GM12878 (cell line): ENCODE measurements around the gene SORCS2. TPM values are rescaled to one million over a fixed set of nuclear protein-coding genes. Genes with fewer than 3 reads are reported as not detected.

Experiments
- ATAC-seq: fragments of 200-7000 bp; cut with Tn5 transposase; 3 replicates; pipeline ENCODE4 v1.9.1; 2020; ENCODE audit warnings: mild to moderate bottlenecking, moderate library complexity
- BruUV-seq: library from RNA; stranded (reverse); fragments of 400-500 nt; replicated peaks from 2 replicates; lab custom pipeline; 2021; lab: Mats Ljungman, UMichigan
- CTCF ChIA-PET: fragments of 300-600 bp; sonication (Branson Sonifier 250); formaldehyde crosslinking; extraction: SDS; loops from one replicate; lab custom pipeline; 2021; ENCODE audit warnings: inconsistent platforms; lab: Yijun Ruan, JAX
- POLR2A ChIA-PET: fragments of 350-600 bp; formaldehyde crosslinking; extraction: SDS; loops from one replicate; lab custom pipeline; 2021; ENCODE audit warnings: inconsistent platforms; lab: Charles Lee
- RAD21 ChIA-PET: fragments of 300-600 bp; sonication (Branson Sonifier 250); formaldehyde crosslinking; loops from one replicate; lab custom pipeline; 2023; ENCODE audit warnings: antibody characterized with exemption; ENCODE audit not compliant: unreplicated experiment; lab: Charles Lee
- SMC1A ChIA-PET: fragments of 300-600 bp; sonication (Branson Sonifier 250); formaldehyde crosslinking; loops from one replicate; lab custom pipeline; 2023; ENCODE audit not compliant: unreplicated experiment, uncharacterized antibody; lab: Charles Lee
- DNase-seq: peaks from one replicate; pipeline ENCODE4 v3.0.0-alpha.2; 2011; ENCODE audit warnings: low read depth, low spot score
- FAIRE-seq: peaks from 3 replicates; lab custom pipeline; 2011; peaks lifted over from hg19 to GRCh38; lab: Jason Lieb, UNC
- H2AFZ ChIP-seq: 2 replicates; pipeline ENCODE4 v1.6.0; 2011; ENCODE audit warnings: low read depth, low read length, control low read depth; ENCODE audit not compliant: control insufficient read depth
- H3K27ac ChIP-seq: 2 replicates; pipeline ENCODE4 v1.5.1; 2011; ENCODE audit warnings: control low read depth; ENCODE audit not compliant: control insufficient read depth, insufficient read depth
- H3K27me3 ChIP-seq, 2 experiments: replicated peaks in 1 of 2; 2 replicates each; pipeline versions ENCODE4 v1.6.0 to v1.6.1; 2011; ENCODE audit warnings: low read length in 1 of 2; ENCODE audit not compliant: control insufficient read depth in 2 of 2, insufficient read depth in 2 of 2
- H3K36me3 ChIP-seq, 2 experiments: 2 replicates each; pipeline ENCODE4 v1.5.1; 2011; ENCODE audit warnings: low read length in 1 of 2; ENCODE audit not compliant: control insufficient read depth in 2 of 2, insufficient read depth in 2 of 2
- H3K4me1 ChIP-seq: 2 replicates; pipeline ENCODE4 v1.6.1; 2011; ENCODE audit warnings: mild to moderate bottlenecking, low read length, moderate library complexity, mixed read lengths; ENCODE audit not compliant: control insufficient read depth, insufficient read depth
- H3K4me2 ChIP-seq: 2 replicates; pipeline ENCODE4 v1.6.0; 2011; ENCODE audit warnings: control low read depth; ENCODE audit not compliant: control insufficient read depth, insufficient read depth
- H3K4me3 ChIP-seq: fragments of 200-600 bp; sonication (generic); 2 replicates; pipeline ENCODE4 v1.5.1; 2016
- H3K79me2 ChIP-seq: 2 replicates; pipeline ENCODE4 v1.6.0; 2011; ENCODE audit warnings: low read length; ENCODE audit not compliant: control insufficient read depth, insufficient read depth
- H3K9ac ChIP-seq: 2 replicates; pipeline ENCODE4 v1.8.0; 2011; ENCODE audit warnings: low read length, control low read depth, mixed read lengths; ENCODE audit not compliant: control insufficient read depth, insufficient read depth
- H3K9me3 ChIP-seq: replicated peaks from 3 replicates; pipeline ENCODE4 v1.5.1; 2011; ENCODE audit warnings: mild to moderate bottlenecking, low read length; ENCODE audit not compliant: control insufficient read depth, insufficient read depth
- H4K20me1 ChIP-seq: 2 replicates; pipeline ENCODE4 v1.6.0; 2011; ENCODE audit not compliant: control insufficient read depth, insufficient read depth
- HDAC6 ChIP-seq: fragments of 200-600 bp; sonication (generic); IDR thresholded peaks from one replicate; pipeline ENCODE4 v1.8.0; 2017; ENCODE audit warnings: antibody characterized with exemption; ENCODE audit not compliant: unreplicated experiment
- RAD21 ChIP-seq: IDR thresholded peaks from 2 replicates; pipeline ENCODE4 v1.6.1; 2011; ENCODE audit warnings: mild to moderate bottlenecking, low read depth, low read length, moderate library complexity; ENCODE audit not compliant: insufficient read depth
- RFX5 ChIP-seq: IDR thresholded peaks from 2 replicates; pipeline ENCODE4 v1.6.1; 2011; ENCODE audit warnings: low read depth, low read length, improper control_type of control experiment
- WGBS: methylation state at CpG from one replicate; pipeline ENCODE4 v1.1.6; 2016; ENCODE audit warnings: low lambda C conversion rate; ENCODE audit not compliant: insufficient replicate concordance, insufficient coverage; ENCODE audit errors: missing lambda C conversion rate; 5-methylcytosine and 5-hydroxymethylcytosine counted together
- in situ Hi-C: fragments of 300-500 bp; cut with MboI; formaldehyde crosslinking; loops from 9 replicates; pipeline ENCODE4 v1.14.3; 2018; ENCODE audit warnings: mixed read lengths
- intact Hi-C: fragments of 100-400 bp; cut with micrococcal nuclease; formaldehyde crosslinking; loops from one replicate; pipeline ENCODE4 v1.14.2; 2022; ENCODE audit not compliant: unreplicated experiment
- polyA plus RNA-seq, 11 experiments: library from polyadenylated mRNA; depleted of rRNA in 4 of 11; unstranded in 6 of 11; stranded (reverse) in 5 of 11; fragments of >200 nt; fragmentation: Nextera tagmentation in 4 of 11; fragmentation: Illumina TruSeq in 1 of 11; extraction: Ambion mirVana in 4 of 11; extraction: Trizol in 1 of 11; gene quantifications; 1 replicate in 1 of 11; 2 replicates in 10 of 11; pipeline versions ENCODE4 v1.2.1 to v1.2.3, GENCODE V29; 2011 to 2016; ENCODE audit warnings: inconsistent platforms in 2 of 11, missing spikeins in 2 of 11, low read depth in 1 of 11
- total RNA-seq, 4 experiments: library from RNA; depleted of rRNA in 3 of 4; stranded (reverse); fragments of >200 nt in 3 of 4; fragmentation: Illumina TruSeq in 1 of 4; extraction: Trizol in 1 of 4; gene quantifications; 2 replicates each; pipeline versions ENCODE4 v1.2.1 to v1.2.3, GENCODE V29; 2013 to 2021
- TF ChIP-seq, protein P1 (sequence below): fragments of 450-650 bp; IDR thresholded peaks from 2 replicates; pipeline ENCODE4 v1.6.1; 2018; ENCODE audit warnings: borderline replicate concordance, mild to moderate bottlenecking; ENCODE audit not compliant: partially characterized antibody
- TF ChIP-seq, protein P2 (sequence below): fragments of 450-650 bp; IDR thresholded peaks from 2 replicates; pipeline ENCODE4 v1.6.1; 2017; ENCODE audit warnings: antibody characterized with exemption, mild to moderate bottlenecking, moderate library complexity
- TF ChIP-seq, protein P3 (sequence below), 3 experiments: IDR thresholded peaks in 2 of 3; conservative IDR thresholded peaks in 1 of 3; 2 replicates each; pipeline ENCODE4 v1.5.1; 2011; ENCODE audit warnings: low read depth in 3 of 3, low read length in 3 of 3, mild to moderate bottlenecking in 3 of 3, control low read depth in 2 of 3, moderate library complexity in 2 of 3, inconsistent platforms in 1 of 3, mixed read lengths in 1 of 3; ENCODE audit not compliant: control insufficient read depth in 2 of 3, insufficient read depth in 1 of 3; ENCODE audit errors: extremely low read depth in 1 of 3
- TF ChIP-seq, protein P4 (sequence below): fragments of 450-650 bp; IDR thresholded peaks from 2 replicates; pipeline ENCODE4 v1.6.1; 2017; ENCODE audit warnings: mild to moderate bottlenecking, moderate library complexity

Gene SORCS2
- total and polyA plus RNA-seq, 10 of the 15 experiments (the other 5 are each of a cell fraction or from before 2014, with no cell fraction given): 0.01 to 0.15 (median 0.05) TPM; not detected in 5

DNA sequence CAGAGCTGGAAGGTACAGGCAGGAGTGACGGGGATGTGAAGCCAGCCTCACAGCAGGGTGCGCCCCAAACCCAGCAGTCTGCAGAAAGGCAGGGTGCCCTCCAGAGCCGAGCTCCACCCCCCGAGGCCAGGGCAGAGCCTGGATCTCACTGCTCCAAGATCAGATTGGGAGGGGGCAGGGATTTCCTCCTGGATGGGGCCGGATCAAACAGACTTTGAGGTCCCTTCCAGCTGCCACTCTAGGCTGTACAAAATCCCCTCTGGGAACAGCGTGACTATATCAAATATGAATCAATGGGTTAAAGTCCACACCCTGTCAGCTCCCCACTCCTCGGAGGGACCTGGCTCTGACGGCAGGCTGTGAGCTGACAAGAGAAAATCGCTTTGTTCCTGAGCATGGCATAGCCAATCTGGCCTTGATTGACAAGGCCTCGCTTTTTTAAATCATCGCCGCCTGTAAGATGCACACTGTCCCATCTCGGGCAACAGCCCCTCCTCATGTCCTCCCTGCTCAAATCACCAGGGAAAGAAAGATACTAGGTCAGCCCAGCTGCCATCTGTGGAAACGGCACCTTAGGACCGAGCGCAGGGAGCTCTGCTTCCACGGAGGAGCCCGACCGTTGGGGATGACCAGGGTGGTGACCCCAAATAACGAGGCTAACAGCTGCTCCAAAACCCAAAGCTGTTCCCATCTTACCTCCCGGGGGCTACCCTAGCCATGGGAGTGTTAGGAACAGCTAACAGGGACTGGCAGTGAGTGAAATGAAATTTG is 202.5 kb downstream of the SORCS2 start:
- no peak for DNase-seq
- no peaks in the 10 kb centered on the region for H3K36me3 ChIP-seq
- ChIA-PET RAD21 (no interaction called here), CTCF (no interaction called here), POLR2A (no interaction called here), SMC1A (interaction anchor here (0.8 kb wide), 1 partner anchor 204 kb away, joined by 3 read pairs; no protein-coding TSS in a partner anchor)
- H3K27me3 ChIP-seq: no peaks in the 10 kb centered on the region; a peak in 1 of 4 replicates
- no peaks in the 10 kb centered on the region for H3K79me2 ChIP-seq
- no peak overlapping the region for H3K4me3 ChIP-seq
- H2AFZ ChIP-seq: no peak overlapping the region
- H3K27ac ChIP-seq: no peak overlapping the region
- BruUV-seq: no TSS peak
- 31% methylated on average over 19 of the region's 21 CpGs for WGBS
- no peak overlapping the region for H3K4me2 ChIP-seq
- H3K9ac ChIP-seq: no peak overlapping the region
- no peaks in the 10 kb centered on the region for H3K4me1 ChIP-seq
- intact Hi-C loops (no loop called here), in situ Hi-C loops (no loop called here)
- H4K20me1 ChIP-seq: no peaks in the 10 kb centered on the region
- TF ChIP-seq RFX5 (no peak), RAD21 (no peak), HDAC6 (no peak)
- TF ChIP-seq, protein P1, sequence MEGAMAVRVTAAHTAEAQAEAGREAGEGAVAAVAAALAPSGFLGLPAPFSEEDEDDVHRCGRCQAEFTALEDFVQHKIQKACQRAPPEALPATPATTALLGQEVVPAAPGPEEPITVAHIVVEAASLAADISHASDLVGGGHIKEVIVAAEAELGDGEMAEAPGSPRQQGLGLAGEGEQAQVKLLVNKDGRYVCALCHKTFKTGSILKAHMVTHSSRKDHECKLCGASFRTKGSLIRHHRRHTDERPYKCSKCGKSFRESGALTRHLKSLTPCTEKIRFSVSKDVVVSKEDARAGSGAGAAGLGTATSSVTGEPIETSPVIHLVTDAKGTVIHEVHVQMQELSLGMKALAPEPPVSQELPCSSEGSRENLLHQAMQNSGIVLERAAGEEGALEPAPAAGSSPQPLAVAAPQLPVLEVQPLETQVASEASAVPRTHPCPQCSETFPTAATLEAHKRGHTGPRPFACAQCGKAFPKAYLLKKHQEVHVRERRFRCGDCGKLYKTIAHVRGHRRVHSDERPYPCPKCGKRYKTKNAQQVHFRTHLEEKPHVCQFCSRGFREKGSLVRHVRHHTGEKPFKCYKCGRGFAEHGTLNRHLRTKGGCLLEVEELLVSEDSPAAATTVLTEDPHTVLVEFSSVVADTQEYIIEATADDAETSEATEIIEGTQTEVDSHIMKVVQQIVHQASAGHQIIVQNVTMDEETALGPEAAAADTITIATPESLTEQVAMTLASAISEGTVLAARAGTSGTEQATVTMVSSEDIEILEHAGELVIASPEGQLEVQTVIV: no peak
- TF ChIP-seq, protein P2, sequence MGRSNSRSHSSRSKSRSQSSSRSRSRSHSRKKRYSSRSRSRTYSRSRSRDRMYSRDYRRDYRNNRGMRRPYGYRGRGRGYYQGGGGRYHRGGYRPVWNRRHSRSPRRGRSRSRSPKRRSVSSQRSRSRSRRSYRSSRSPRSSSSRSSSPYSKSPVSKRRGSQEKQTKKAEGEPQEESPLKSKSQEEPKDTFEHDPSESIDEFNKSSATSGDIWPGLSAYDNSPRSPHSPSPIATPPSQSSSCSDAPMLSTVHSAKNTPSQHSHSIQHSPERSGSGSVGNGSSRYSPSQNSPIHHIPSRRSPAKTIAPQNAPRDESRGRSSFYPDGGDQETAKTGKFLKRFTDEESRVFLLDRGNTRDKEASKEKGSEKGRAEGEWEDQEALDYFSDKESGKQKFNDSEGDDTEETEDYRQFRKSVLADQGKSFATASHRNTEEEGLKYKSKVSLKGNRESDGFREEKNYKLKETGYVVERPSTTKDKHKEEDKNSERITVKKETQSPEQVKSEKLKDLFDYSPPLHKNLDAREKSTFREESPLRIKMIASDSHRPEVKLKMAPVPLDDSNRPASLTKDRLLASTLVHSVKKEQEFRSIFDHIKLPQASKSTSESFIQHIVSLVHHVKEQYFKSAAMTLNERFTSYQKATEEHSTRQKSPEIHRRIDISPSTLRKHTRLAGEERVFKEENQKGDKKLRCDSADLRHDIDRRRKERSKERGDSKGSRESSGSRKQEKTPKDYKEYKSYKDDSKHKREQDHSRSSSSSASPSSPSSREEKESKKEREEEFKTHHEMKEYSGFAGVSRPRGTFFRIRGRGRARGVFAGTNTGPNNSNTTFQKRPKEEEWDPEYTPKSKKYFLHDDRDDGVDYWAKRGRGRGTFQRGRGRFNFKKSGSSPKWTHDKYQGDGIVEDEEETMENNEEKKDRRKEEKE: no peak
- TF ChIP-seq, protein P3, sequence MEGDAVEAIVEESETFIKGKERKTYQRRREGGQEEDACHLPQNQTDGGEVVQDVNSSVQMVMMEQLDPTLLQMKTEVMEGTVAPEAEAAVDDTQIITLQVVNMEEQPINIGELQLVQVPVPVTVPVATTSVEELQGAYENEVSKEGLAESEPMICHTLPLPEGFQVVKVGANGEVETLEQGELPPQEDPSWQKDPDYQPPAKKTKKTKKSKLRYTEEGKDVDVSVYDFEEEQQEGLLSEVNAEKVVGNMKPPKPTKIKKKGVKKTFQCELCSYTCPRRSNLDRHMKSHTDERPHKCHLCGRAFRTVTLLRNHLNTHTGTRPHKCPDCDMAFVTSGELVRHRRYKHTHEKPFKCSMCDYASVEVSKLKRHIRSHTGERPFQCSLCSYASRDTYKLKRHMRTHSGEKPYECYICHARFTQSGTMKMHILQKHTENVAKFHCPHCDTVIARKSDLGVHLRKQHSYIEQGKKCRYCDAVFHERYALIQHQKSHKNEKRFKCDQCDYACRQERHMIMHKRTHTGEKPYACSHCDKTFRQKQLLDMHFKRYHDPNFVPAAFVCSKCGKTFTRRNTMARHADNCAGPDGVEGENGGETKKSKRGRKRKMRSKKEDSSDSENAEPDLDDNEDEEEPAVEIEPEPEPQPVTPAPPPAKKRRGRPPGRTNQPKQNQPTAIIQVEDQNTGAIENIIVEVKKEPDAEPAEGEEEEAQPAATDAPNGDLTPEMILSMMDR (IDR thresholded peaks at IDR 0.05 in 2 of 3, conservative IDR thresholded peaks at IDR 0.05 in 1 of 3; ENCODE audit: control insufficient read depth in 2 of 3, extremely low read depth in 1 of 3, insufficient read depth in 1 of 3, low read depth in 3 of 3, low read length in 3 of 3): no peak
- TF ChIP-seq, protein P4, sequence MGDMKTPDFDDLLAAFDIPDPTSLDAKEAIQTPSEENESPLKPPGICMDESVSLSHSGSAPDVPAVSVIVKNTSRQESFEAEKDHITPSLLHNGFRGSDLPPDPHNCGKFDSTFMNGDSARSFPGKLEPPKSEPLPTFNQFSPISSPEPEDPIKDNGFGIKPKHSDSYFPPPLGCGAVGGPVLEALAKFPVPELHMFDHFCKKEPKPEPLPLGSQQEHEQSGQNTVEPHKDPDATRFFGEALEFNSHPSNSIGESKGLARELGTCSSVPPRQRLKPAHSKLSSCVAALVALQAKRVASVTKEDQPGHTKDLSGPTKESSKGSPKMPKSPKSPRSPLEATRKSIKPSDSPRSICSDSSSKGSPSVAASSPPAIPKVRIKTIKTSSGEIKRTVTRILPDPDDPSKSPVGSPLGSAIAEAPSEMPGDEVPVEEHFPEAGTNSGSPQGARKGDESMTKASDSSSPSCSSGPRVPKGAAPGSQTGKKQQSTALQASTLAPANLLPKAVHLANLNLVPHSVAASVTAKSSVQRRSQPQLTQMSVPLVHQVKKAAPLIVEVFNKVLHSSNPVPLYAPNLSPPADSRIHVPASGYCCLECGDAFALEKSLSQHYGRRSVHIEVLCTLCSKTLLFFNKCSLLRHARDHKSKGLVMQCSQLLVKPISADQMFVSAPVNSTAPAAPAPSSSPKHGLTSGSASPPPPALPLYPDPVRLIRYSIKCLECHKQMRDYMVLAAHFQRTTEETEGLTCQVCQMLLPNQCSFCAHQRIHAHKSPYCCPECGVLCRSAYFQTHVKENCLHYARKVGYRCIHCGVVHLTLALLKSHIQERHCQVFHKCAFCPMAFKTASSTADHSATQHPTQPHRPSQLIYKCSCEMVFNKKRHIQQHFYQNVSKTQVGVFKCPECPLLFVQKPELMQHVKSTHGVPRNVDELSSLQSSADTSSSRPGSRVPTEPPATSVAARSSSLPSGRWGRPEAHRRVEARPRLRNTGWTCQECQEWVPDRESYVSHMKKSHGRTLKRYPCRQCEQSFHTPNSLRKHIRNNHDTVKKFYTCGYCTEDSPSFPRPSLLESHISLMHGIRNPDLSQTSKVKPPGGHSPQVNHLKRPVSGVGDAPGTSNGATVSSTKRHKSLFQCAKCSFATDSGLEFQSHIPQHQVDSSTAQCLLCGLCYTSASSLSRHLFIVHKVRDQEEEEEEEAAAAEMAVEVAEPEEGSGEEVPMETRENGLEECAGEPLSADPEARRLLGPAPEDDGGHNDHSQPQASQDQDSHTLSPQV: no peak
- TF ChIP-seq, all 136 proteins: peak for 0
- FAIRE-seq (no peak), ATAC-seq (no peak)
- H3K9me3 ChIP-seq: no peaks in the 10 kb centered on the region
